ENCODE measurements around the gene AKAP12. TPM values are rescaled to one million over a fixed set of nuclear protein-coding genes. Genes with fewer than 3 reads are reported as not detected.

AKAP12 gene, protein sequence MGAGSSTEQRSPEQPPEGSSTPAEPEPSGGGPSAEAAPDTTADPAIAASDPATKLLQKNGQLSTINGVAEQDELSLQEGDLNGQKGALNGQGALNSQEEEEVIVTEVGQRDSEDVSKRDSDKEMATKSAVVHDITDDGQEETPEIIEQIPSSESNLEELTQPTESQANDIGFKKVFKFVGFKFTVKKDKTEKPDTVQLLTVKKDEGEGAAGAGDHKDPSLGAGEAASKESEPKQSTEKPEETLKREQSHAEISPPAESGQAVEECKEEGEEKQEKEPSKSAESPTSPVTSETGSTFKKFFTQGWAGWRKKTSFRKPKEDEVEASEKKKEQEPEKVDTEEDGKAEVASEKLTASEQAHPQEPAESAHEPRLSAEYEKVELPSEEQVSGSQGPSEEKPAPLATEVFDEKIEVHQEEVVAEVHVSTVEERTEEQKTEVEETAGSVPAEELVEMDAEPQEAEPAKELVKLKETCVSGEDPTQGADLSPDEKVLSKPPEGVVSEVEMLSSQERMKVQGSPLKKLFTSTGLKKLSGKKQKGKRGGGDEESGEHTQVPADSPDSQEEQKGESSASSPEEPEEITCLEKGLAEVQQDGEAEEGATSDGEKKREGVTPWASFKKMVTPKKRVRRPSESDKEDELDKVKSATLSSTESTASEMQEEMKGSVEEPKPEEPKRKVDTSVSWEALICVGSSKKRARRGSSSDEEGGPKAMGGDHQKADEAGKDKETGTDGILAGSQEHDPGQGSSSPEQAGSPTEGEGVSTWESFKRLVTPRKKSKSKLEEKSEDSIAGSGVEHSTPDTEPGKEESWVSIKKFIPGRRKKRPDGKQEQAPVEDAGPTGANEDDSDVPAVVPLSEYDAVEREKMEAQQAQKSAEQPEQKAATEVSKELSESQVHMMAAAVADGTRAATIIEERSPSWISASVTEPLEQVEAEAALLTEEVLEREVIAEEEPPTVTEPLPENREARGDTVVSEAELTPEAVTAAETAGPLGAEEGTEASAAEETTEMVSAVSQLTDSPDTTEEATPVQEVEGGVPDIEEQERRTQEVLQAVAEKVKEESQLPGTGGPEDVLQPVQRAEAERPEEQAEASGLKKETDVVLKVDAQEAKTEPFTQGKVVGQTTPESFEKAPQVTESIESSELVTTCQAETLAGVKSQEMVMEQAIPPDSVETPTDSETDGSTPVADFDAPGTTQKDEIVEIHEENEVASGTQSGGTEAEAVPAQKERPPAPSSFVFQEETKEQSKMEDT (N-terminal part only)
- 404 and 411 TPM in 2 replicates for total RNA-seq

DNA sequence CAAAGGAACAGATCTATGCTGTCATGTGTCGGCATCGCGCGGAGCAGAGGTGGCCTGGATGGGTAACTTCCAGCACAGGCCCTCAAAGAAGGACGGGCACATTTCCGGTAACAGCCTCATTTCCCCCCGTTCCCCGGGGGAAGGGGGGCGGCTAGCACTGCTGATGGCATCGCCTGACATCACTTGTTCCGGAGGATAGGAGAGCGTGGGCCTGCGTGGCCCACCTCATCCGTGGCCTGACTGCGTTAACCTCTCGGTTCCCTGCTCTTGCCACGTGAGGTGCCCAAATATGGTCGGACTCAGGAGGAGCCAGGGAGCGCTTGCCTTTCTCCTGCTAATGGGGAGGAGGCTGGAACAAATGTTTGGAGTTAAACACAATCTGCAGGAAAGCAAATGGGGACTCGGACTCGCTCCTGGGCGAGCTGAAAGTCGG, at the start of gene AKAP12:
TSS of gene AKAP12 (plus strand) at position 365 of the 433 bp plus-strand sequence. CDS start 596 bp downstream, outside the sequence.
- no peak for DNase-seq (ENCODE audit: extremely low read depth, low read depth, low spot score)

DNA sequence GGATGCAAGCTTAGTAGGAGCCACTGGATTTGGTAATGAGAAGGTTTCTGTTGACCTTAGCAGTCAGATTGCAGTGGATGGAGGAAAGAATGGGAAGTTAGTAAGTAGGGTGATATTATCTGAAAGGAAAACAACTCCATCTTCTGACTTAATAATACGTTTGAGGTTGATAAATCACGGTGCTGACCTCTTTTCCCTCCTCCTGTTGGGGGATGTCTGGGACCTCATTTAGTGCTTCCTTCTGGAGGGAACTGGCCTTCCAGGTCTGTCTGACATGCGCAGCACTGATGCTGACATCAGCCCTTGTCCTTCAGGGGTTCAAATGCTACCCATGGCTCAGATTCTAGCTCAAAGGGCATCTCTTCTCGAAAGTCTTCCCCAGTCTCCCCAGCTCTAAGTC, 48.2 kb upstream of the AKAP12 start:
- DNase-seq (ENCODE audit: extremely low read depth, low read depth, low spot score): no peak

DNA sequence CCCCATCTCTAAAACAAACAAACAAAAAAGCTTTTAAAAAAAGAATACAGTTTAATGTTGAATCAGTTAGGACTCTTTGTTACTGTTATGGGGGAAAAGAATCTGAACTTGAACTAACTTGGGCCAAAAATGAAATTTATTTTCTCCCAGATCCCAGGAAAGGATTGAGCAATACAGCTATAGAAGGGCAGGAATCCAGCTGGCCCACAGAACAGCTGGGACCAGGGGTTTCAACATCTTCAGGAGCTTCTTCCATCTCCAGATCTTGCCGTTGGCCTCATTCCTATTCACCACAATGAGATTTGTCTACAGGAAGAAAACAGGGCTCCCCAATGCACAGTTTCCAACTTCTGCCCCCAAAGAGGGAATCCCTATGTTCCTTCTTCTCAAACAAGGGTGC, 43.2 kb upstream of the AKAP12 start:
- no peak for DNase-seq (ENCODE audit: extremely low read depth, low read depth, low spot score)

DNA sequence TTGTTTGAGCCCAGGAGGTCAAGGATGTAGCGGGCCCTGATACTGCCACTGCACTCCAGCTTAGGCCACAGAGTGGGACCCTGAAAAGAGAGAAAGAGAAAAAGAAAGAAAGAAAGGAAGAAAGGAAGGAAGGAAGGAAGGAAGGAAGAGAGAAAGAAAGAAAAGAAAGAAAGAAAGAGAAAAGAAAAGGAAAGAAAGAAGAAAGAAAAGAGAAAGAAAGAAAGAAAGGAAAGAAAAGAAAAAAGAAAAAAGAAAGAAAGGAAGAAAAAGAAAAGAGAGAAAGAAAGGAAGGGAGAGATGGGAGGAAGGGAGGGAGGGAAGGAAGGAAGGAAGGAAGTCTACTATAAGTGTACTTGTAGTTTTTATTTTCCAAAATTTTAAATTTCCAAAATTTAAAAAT, 42.2 kb upstream of the AKAP12 start:
- no peak for DNase-seq (ENCODE audit: extremely low read depth, low read depth, low spot score)

DNA sequence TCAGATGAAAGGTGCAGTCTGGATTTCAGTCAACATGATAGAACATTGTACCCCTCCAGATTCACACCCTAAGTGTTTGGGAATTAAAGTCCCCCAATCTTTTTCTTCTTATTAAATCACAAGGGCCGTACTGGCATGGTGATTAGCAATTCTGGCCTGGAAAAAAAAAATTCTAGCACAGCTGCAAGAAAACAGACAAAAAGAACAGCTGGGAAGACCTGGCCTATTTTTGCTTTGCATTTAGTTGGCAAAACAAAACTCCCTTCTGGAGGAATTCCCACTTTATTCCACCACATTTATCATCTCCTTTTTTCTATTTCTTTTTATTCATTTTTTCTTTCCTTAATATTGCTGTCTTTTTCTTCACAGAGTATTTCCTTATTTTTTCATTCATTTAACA, 39.8 kb upstream of the AKAP12 start:
- no peak for DNase-seq (ENCODE audit: extremely low read depth, low read depth, low spot score)

DNA sequence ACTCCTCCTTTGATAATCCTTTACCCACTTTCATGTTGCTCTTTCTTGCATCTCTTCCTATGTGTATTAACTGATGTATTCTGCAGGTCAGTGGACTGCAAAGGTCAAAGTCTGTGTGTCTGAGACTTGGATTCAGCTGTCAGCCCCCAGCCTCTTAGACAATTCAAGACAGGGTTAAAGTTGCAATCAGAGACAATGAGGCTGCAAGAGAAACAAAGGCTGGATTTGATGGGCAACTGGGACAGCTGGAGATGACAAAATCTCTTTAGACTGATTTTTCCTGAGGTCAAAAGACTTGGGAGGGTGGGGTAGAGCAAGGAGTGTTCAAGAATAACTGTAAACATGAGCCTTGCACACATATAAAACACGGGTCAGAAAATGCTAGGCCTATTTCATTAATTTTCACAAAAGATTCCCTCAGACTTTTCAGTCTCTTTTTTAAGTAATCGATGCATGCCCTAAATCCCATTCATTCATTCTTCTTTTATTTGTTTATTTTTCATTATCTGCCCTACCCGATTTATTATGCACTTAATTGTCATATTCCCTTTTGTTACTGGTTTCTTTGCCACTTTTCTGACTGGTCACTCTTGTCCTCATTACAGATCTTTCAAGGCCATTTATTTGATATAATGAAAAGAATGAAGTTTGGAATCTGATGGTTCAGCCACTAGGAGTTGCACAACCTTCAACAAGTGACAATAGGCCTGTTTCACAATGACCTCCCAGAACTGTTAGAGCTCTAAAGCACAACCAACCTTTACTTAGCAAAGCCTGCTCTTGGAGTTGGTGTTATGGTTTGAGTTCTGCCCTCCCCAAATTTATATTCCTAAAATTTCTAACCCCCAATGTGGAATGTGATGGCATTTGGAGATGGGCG, 33.8 kb upstream of the AKAP12 start:
- DNase-seq (ENCODE audit: extremely low read depth, low read depth, low spot score): no peak

DNA sequence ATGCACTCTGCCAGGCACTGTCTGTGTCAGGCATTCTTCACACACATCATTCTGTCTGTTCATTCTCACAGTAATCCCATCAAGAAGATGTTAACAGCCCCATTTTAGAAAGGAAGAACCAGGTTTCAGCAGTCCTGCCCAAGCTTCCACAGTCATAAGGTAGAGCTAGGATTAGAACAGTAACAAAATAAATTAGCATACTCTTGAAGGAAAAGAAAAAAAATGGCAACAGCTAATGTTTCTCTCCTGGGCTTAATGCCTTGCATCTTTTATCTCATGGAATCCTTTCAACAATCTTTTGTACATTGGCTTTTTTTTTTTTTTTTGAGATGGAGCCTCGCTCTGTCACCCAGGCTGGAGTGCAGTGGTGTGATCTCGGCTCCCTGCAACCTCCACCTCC, 32.1 kb upstream of the AKAP12 start:
- no peak for DNase-seq (ENCODE audit: extremely low read depth, low read depth, low spot score)

DNA sequence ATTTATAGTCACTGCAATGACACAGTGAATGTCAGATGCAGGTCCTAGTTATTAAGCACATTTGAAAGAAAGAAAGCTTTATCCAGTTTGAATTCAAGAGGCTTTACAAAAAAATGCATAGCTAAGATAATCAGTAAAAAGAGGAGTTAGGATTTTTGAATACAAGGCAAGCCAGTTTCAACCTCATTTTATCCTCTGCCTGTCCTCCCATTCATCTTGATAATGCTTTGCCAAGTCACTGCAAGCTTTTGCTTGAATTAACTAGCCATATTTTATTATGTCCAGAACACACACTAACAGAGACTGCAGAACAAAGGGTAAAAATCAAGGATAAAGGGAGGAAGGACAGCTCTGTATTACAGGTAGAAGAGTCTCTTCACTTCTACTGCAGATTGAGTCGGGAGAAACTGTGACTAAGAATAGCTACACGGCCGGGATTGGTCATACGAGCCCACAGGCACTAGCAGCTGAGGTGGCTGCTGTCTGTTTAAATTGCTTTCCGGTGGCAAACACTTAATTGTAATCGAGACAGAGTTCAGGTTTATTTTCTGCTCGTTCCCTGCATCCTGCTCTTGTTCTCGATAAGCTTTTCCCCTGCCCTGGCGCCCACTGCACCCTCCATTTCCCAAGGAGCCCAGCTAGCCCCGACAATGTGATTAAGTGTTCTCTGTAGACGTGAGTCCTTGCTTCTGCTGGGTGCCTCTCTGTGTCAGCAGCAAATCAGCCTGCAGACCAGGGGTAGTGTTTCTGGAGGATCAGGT, 30.5 kb upstream of the AKAP12 start:
- no peak for DNase-seq (ENCODE audit: extremely low read depth, low read depth, low spot score)

DNA sequence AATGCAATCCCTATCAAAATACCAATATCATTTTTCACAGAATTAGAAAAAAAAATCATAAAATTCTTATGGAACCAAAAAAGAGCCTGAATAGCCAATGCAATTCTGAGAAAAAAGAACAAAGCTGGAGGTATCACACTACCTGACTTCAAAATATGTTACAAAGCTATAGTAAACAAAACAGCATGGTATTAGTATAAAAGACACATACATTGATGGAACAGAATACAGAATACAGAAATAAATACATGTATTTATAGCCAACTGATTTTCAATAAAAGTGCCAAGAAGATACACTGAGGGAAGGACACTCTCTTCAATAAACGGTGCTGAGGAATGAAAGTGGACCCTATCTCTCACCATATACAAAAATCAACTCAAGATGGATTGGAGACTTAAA, 28.7 kb upstream of the AKAP12 start:
- DNase-seq (ENCODE audit: extremely low read depth, low read depth, low spot score): no peak

DNA sequence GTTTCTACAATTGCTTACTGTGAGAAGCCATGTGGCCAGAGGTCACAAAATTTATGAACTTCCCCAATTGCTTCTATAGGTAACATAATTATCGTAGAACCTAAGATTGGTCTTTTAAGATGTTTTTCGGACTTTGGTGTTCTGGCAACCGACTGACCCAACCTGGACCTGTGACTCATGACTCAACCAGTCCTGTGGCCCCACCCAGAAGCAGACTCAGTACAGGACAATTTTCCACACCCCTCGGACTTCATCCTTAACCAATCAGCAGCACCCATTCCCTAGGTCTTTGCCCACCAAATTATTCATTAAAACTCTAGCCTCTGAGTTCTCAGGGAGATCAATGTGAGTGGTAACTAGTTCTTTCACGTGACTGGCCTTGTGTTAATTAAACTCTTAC, 26.4 kb upstream of the AKAP12 start:
- no peak for DNase-seq (ENCODE audit: extremely low read depth, low read depth, low spot score)

DNA sequence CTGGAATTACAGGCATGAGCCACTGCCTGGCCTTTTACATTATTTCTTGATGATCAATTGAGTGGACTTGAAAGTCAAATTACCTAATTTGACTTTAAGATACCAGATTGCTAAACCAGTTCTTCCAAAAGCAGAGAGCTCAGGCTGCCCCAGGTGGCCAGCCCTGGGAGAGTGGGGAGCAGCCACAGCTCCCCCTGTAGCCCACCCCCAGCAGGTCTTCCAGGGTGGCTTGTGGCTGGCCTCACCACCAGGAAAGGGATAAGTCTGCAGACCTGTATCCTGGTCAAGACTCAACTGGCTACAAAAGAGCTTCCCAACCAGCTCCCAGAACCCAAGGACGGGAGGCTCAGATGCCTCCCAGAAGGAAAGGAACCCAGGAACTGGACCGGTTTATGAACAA, 23.8 kb upstream of the AKAP12 start:
- no peak for DNase-seq (ENCODE audit: extremely low read depth, low read depth, low spot score)

DNA sequence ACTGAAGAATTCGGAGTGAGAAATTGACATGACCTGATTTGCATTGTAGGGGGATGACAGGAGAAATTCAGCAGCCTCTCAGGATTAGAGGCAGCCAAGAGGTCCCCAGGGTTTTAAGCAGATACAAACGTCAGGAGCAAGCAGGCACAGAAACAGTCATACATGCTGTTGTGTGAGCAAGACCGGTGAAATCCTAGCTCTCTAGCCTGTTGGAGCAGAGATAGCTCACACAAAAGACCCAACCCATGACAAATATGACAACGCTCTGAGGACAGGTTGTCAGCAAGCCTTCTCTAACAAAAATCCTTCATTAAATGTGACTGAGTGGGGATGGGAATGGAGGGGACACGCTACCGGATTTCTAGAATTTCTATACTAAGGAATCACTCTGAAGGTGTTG, 23.0 kb upstream of the AKAP12 start:
- no peak for DNase-seq (ENCODE audit: extremely low read depth, low read depth, low spot score)

DNA sequence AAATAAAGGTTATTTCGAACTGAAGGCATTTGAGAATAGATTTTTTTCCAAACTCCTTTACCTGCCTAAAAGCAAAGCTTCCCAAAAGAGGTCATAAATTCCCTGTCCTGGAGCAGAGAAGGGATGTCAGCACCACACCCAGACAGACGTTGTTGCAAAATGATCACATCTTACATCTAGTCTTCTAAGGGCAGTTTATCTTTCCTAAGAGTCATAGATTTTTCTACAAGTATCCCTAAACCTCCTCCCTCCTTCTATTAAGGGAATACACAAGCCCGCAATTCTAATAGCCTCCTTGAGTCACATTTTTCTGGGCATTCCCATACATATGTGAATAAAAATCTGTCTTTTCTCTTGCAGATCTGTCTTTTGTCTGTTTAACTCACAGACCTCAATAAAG, 20.6 kb upstream of the AKAP12 start:
- no peak for DNase-seq (ENCODE audit: extremely low read depth, low read depth, low spot score)

DNA sequence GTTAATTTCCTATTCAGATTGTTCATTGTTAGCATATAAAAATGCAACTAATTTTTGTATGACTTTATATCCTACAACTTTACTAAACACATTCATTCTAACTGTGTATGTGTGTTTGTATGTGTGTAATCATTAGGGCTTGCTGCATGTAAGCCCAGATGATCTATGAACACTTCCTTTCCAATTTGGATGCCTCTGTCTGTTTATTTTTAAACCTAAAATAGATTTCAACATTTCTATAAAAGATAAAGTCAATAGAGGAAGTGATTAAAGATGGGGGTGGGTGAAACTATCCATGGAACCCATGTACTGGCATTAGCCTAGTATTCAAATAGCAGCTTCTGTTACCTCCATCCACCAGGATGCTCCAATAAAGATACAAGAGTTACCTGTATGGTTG, 15.7 kb upstream of the AKAP12 start:
- DNase-seq (ENCODE audit: extremely low read depth, low read depth, low spot score): no peak

DNA sequence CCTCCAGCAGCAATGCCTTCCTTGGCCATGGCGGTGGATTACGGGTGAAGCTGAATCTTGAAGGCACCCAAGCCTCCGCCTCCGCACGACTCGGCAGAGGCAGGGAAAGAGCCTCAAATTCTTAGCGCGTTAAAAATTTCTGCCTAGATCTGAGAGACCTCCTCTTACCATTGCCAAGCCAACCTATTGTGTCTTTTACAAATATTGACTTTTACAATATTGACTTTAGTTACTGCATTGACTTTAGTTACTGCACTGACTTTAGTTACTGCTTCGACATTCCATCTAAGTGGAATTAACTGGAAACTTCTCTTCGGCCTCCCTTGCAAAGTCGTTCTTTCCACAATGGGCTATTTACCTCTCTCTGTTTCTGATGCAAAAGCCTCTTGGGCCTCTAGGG, 13.8 kb upstream of the AKAP12 start:
- DNase-seq (ENCODE audit: extremely low read depth, low read depth, low spot score): no peak

DNA sequence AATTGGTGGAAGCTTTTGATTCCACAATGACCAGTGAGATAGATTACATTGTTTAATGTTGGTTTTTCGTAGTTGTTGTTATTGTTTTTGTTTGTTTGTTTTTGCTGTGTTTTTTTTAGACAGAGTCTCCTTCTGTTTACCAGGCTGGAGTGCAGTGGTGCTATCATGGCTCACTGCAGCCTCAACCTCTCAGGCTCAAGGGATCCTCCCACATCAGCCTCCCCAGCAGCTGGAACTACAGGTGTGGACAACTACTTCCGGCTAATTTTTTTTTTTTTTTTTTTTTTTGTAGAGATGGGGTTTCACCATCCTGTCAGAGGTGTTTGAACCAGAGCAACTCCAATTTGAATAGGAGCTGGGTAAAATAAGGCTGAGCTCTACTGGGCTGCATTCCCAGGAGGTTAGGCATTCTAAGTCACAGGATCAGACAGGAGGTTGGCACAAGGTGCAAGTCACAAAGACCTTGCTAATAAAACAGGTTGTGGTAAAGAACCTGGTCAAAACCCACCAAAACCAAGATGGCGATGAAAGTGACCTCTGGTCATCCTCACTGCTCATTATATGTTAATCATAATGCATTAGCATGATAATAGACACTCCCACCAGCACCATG, 10.9 kb upstream of the AKAP12 start:
- DNase-seq (ENCODE audit: extremely low read depth, low read depth, low spot score): no peak

DNA sequence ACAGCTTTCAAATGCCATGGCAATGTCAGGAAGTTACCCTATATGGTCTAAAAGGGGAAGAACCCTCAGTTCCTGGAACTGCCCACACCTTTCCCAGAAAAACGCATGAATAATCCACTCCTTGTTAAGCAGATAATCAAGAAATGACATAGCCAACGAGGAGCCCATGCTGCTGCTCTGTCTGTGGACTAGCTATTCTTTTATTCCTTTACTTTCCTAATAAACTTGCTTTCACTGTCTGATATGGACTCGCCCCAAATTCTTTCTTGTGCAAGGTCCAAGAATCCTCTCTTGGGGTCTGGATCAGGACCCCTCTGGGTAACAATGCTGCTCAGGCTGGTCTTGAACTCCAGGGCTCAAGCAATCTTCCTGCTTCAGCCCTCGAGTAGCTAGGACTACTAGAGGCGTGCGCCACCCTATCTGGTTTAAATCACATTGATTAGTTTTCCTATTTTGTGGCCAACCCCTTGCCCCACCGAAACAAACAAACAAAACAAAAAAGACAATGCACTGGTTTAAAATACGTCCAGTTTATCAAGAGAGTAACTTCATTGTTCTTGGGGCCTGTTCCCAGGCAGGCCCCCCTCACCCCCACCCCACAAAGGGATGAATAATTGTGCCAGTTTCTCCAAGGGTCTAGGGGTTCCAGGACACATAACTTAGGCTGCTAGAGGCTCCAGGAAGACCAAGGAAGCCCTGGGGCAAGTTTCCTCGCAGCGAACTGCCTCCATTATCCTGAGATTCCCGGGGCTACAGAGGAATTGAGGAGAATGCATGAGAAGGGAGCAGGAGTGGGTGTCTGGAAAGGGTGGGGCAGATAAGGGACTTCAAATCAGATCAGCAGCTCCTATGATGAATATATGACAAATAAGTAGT, 10.1 kb upstream of the AKAP12 start:
- no peak for DNase-seq (ENCODE audit: extremely low read depth, low read depth, low spot score)

DNA sequence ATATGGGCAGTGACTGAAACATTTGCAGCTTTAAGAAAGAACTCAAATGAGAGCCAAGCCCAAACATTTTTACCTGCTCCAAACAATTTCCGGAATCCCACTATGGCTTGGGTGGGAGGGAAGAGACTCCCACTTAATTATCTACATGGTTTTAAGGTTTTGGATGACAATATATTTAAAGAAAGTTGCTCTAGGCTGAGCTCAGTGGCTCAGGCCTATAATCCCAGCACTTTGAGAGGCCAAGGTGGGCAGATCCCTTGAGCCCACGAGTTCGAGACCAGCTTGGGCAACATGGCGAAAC, 9.5 kb upstream of the AKAP12 start:
- DNase-seq (ENCODE audit: extremely low read depth, low read depth, low spot score): no peak
